SK-N-MC (cell line): Measurements from ENCODE around the gene LPAR3.

Experiments used
- EZH2 ChIP-seq: fragments of 200-600 bp; sonication (generic); IDR thresholded peaks from one replicate; pipeline ENCODE4 v1.6.1; 2017; ENCODE audit warnings: antibody characterized with exemption
- FOXP2 ChIP-seq: optimal IDR thresholded peaks from 2 replicates; pipeline ENCODE3; 2011; ENCODE audit warnings: mild to moderate bottlenecking, moderate library complexity; ENCODE audit not compliant: insufficient read depth; ENCODE audit errors: extremely low read length, control extremely low read depth
- POLR2AphosphoS5 ChIP-seq: IDR thresholded peaks from 2 replicates; pipeline ENCODE4 v1.6.1; 2012; ENCODE audit warnings: mild to moderate bottlenecking, low read depth, low read length, borderline replicate concordance

DNA sequence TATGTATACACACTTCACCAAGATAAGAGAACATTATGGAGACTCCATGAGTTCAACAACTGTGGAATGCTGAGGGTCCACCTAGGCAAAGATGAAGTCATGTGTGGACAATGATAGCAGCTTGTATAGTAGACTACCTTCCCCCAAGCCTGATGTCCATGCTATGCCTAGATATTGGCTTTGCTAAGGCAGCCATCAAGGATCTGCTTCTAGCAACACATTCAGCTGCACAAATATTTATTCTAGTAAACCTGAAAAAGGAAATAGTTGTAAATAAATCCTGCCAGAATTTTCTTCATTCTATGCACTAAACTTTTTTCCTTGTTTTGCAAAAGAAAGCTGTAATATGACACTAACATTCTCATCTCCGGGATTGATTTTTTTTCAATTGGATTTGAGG lies 7.0 kb upstream of the LPAR3 start:
- TF ChIP-seq EZH2 (no peak), POLR2AphosphoS5 (no peak), FOXP2 (no peak)
